ENCODE results near the gene ACOT11. TPM values are rescaled to one million over a fixed set of nuclear protein-coding genes. Genes with fewer than 3 reads are reported as not detected.
"Not testable (repeated sequence)": the region's sequence is repeated elsewhere in the genome, so short reads cannot be mapped to it uniquely, and the experiment has no call there.

ACOT11 gene
- polyA plus RNA-seq, 1 of the 3 experiments (the other 2 are of a cell fraction) = 6.9 TPM

DNA sequence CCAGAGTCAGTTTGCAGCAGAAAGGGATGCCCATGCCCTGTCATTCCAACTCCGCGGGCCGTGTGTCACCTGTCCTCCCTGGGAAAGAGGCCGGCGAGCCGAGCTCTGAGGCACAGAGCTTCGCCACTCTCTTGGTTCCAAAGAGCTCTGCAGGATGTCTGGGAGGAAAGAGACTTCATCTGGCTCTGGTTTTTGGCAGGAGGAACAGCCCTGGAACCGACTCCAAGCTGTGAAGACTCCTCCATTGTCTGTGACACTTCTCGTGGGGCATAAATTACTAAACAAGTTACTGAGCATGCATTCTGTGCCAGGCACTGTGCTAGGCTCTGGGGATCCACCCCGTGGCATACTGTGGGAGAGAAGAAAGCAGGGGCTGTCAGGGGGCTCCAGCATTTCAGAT, 79.2 kb downstream of the ACOT11 start:
- POLR2A ChIA-PET = no interaction called here

DNA sequence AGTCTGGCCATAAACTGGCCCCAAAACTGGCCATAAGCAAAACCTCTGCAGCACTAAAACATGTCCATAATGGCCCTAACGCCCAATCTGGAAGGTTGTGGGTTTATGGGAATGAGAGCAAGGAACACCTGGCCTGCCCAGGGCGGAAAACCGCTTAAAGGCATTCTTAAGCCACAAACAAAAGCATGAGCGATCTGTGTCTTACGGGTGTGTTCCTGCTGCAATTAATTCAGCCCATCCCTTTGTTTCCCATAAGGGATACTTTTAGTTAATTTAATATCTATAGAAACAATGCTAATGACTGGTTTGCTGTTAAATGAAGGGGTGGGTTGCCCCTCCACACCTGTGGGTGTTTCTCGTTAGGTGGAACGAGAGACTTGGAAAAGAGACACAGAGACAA, 87.8 kb downstream of the ACOT11 start:
- H3K4me1 ChIP-seq (ENCODE audit: control insufficient read depth in 1 of 2, insufficient read depth in 2 of 2, low read depth in 1 of 2, low read length in 1 of 2); H3F3A ChIP-seq (replicated peaks; ENCODE audit: insufficient read depth); H3K36me3 ChIP-seq (replicated peaks in 1 of 2; ENCODE audit: control insufficient read depth in 1 of 2, insufficient read depth in 2 of 2, low read length in 1 of 2); H3K27me3 ChIP-seq (ENCODE audit: insufficient read depth); H3K4me3 ChIP-seq (ENCODE audit: low read depth in 2 of 2, low read length in 1 of 2); H3K4me2 ChIP-seq; POLR2A ChIA-PET; H4K20me1 ChIP-seq (ENCODE audit: insufficient read depth); H3K79me2 ChIP-seq (ENCODE audit: insufficient read depth); H3K9me3 ChIP-seq; H3K9ac ChIP-seq; H3K9me2 ChIP-seq; H3K27ac ChIP-seq (ENCODE audit: low read depth in 2 of 2, low read length in 1 of 2); DNase-seq; H2AFZ ChIP-seq (ENCODE audit: low read depth): not testable (repeated sequence)
- 74% methylated on average over 7 of the region's 7 CpGs for WGBS (ENCODE audit: low lambda C conversion rate)
- CTCF ChIA-PET = interaction anchor here (0.7 kb wide), 1 partner anchor 8 kb away, joined by 3 read pairs; no protein-coding TSS in a partner anchor

More for the DNA sequence above, 79.2 kb downstream of the ACOT11 start:
- Histone ChIP-seq H3K4me1 (ENCODE audit: control insufficient read depth in 1 of 2, insufficient read depth in 2 of 2, low read depth in 1 of 2, low read length in 1 of 2) (peaks cover 0 to 2% of the 10 kb centered on the region in 2 experiments; a peak in 1 of 4 replicates), H3K4me3 (ENCODE audit: low read depth in 2 of 2, low read length in 1 of 2) (no peak overlapping the region), H3K36me3 (replicated peaks in 1 of 2; ENCODE audit: control insufficient read depth in 1 of 2, insufficient read depth in 2 of 2, low read length in 1 of 2) (no peaks in the 10 kb centered on the region), H3K27ac (ENCODE audit: low read depth in 2 of 2, low read length in 1 of 2) (no peak overlapping the region), H3K9me2 (no peaks in the 10 kb centered on the region), H4K20me1 (ENCODE audit: insufficient read depth) (no peaks in the 10 kb centered on the region), H3K27me3 (ENCODE audit: insufficient read depth) (no peaks in the 10 kb centered on the region), H3F3A (replicated peaks; ENCODE audit: insufficient read depth) (no peaks in the 10 kb centered on the region), H3K9ac (no peak overlapping the region), H3K9me3 (no peaks in the 10 kb centered on the region), H3K79me2 (ENCODE audit: insufficient read depth) (no peaks in the 10 kb centered on the region), H2AFZ (ENCODE audit: low read depth) (no peak overlapping the region), H3K4me2 (no peak overlapping the region)
- no peak for TF ChIP-seq RCOR1 (IDR thresholded peaks at IDR 0.05; ENCODE audit: low read length)
- TF ChIP-seq, protein P1, sequence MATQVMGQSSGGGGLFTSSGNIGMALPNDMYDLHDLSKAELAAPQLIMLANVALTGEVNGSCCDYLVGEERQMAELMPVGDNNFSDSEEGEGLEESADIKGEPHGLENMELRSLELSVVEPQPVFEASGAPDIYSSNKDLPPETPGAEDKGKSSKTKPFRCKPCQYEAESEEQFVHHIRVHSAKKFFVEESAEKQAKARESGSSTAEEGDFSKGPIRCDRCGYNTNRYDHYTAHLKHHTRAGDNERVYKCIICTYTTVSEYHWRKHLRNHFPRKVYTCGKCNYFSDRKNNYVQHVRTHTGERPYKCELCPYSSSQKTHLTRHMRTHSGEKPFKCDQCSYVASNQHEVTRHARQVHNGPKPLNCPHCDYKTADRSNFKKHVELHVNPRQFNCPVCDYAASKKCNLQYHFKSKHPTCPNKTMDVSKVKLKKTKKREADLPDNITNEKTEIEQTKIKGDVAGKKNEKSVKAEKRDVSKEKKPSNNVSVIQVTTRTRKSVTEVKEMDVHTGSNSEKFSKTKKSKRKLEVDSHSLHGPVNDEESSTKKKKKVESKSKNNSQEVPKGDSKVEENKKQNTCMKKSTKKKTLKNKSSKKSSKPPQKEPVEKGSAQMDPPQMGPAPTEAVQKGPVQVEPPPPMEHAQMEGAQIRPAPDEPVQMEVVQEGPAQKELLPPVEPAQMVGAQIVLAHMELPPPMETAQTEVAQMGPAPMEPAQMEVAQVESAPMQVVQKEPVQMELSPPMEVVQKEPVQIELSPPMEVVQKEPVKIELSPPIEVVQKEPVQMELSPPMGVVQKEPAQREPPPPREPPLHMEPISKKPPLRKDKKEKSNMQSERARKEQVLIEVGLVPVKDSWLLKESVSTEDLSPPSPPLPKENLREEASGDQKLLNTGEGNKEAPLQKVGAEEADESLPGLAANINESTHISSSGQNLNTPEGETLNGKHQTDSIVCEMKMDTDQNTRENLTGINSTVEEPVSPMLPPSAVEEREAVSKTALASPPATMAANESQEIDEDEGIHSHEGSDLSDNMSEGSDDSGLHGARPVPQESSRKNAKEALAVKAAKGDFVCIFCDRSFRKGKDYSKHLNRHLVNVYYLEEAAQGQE (IDR thresholded peaks at IDR 0.05; ENCODE audit: low read depth, low read length) = no peak
- no peak for TF ChIP-seq FOSL2 (IDR thresholded peaks at IDR 0.05; ENCODE audit: borderline replicate concordance, low read depth)
- TF ChIP-seq FOXJ3 (CRISPR knock-in tag; IDR thresholded peaks at IDR 0.05) = no peak
- no peak for TF ChIP-seq EP300 (IDR thresholded peaks at IDR 0.05; ENCODE audit: borderline replicate concordance in 1 of 2, low read depth in 1 of 2, low read length in 1 of 2)
- no peak for TF ChIP-seq NFIC (IDR thresholded peaks at IDR 0.05; ENCODE audit: borderline replicate concordance)
- TF ChIP-seq CHD2 (IDR thresholded peaks at IDR 0.05; ENCODE audit: low read length, partially characterized antibody) = no peak
- 52% methylated on average over 4 of the region's 10 CpGs for WGBS (ENCODE audit: low lambda C conversion rate)
- no peak for DNase-seq
- CTCF ChIA-PET = interaction anchor here (0.6 kb wide), 1 partner anchor 8 kb away, joined by 3 read pairs; no protein-coding TSS in a partner anchor

DNA sequence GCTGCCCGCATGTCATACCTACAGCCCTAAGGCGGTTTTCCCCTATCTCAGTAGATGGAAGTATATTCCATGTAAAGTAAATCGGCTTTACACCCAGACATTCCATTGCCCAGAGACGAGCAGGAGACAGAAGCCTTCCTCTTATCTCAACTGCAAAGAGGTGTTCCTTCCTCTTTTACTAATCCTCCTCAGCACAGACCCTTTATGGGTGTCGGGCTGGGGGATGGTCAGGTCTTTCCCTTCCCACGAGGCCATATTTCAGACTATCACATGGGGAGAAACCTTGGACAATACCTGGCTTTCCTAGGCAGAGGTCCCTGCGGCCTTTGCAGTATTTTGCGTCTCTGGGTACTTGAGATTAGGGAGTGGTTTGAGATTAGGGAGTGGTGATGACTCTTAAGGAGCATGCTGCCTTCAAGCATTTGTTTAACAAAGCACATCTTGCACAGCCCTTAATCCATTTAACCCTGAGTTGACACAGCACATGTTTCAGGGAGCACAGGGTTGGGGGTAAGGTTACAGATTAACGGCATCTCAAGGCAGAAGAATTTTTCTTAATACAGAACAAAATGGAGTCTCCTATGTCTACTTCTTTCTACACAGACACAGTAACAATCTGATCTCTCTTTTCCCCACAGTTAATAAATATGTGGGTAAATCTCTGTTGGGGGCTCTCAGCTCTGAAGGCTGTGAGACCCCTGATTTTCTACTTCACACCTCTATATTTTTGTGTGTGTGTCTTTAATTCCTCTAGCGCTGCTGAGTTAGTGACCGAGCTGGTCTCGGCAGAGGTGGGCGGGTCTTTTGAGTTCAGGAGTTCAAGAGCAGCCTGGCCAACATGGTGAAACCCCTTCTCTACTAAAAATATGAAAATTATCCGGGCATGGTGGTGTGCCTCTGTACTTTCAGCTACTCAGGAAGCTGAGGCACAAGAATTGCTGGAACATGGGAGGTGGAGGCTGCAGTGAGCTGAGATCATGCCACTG, 88.7 kb downstream of the ACOT11 start:
- H3K9me3 ChIP-seq; DNase-seq; H3K4me1 ChIP-seq (ENCODE audit: control insufficient read depth in 1 of 2, insufficient read depth in 2 of 2, low read depth in 1 of 2, low read length in 1 of 2); H3F3A ChIP-seq (replicated peaks; ENCODE audit: insufficient read depth); POLR2A ChIA-PET; H3K36me3 ChIP-seq (replicated peaks in 1 of 2; ENCODE audit: control insufficient read depth in 1 of 2, insufficient read depth in 2 of 2, low read length in 1 of 2); H3K9ac ChIP-seq; H4K20me1 ChIP-seq (ENCODE audit: insufficient read depth); H3K27ac ChIP-seq (ENCODE audit: low read depth in 2 of 2, low read length in 1 of 2); H3K4me3 ChIP-seq (ENCODE audit: low read depth in 2 of 2, low read length in 1 of 2); H3K79me2 ChIP-seq (ENCODE audit: insufficient read depth); H3K27me3 ChIP-seq (ENCODE audit: insufficient read depth); H3K4me2 ChIP-seq; H2AFZ ChIP-seq (ENCODE audit: low read depth); CTCF ChIA-PET; H3K9me2 ChIP-seq: not testable (repeated sequence)
- WGBS (ENCODE audit: low lambda C conversion rate) = 67% methylated on average over 13 of the region's 14 CpGs
